HG03064 (cell line): ENCODE data around the gene UBR2.
"Not testable (repeated sequence)": the region's sequence is repeated elsewhere in the genome, so short reads cannot be mapped to it uniquely, and the experiment has no call there.

Experiments
- ATAC-seq: cut with Tn5 transposase; IDR thresholded peaks from one replicate; pipeline ENCODE4 v1.9.1; 2021; ENCODE audit warnings: low read depth; ENCODE audit not compliant: unreplicated experiment

UBR2 gene

GRCh38 chr6:42720739-42721138, 156.9 kb downstream of the UBR2 start:
- ATAC-seq: no peak

DNA sequence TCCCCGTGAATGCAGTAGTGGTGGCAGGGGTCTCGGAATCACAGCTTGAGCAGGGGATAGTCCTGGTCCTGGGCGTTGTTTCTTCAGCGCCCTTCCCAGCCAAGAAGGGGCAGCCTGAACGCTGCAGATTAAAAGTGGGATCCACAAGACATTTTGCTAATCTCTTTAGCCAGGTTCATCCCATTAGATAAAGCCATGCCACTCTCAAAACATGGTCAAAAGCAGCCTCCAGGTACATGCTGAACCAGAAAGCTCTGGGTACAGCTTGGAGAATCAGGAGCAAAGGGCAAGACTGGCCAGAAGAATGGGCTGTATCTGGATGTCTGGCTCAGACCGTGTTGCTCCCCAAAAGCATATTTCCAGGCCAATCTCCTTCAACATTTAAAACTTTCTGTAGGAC, 158.7 kb downstream of the UBR2 start, which contains the start of gene PRPH2:
Gene PRPH2 (minus strand): TSS at position 101 of the 400 bp plus-strand sequence. CDS start 263 bp downstream, outside the sequence.
- ATAC-seq: no peak

DNA sequence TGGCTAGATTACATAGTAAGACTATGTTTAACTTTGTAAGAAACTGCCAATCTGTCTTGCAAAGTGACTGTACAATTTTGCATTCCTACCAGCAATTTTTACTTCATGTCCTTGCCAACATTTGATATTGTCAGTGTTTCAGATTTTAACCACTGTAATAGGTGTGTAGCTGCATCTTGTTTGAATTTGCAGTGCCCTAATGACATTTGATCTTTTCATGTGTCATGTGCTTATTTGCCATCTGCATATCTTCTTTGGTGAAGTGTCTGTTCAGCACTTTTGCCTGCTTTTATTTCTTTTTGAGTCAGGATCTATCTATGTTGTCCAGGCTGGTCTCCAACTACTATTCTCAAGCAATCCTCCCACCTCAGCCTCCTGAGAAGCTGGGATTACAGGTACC, 161.0 kb downstream of the UBR2 start:
- no peak for ATAC-seq

- no peak for ATAC-seq
These were observed 162.2 kb downstream of the UBR2 start for GRCh38 chr6:42726026-42726425.

GRCh38 chr6:42726485-42727086, 162.8 kb downstream of the UBR2 start:
- ATAC-seq: peak; percentile 72

DNA sequence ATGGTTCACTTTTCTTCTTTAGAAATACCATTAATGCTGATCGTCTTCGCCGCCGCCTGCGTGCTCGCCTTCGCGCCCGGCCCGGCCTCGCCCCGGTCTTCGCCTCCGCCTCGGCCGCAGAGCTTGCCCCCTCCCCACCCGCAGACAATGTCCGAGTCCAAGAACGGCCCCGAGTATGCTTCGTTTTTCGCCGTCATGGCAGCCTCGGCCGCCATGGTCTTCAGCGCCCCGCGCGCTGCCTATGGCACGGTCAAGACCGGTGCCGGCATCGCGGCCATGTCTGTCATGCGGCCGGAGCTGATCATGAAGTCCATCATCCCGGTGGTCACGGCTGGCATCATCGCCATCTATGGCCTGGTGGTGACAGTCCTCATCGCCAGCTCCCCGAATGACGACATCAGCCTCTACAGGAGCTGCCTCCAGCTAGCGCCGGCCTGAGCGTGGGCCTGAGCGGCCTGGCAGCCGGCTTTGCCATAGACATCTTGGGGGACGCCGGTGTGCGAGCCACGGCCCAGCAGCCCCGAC, 163.3 kb downstream of the UBR2 start:
- ATAC-seq: no peak

DNA sequence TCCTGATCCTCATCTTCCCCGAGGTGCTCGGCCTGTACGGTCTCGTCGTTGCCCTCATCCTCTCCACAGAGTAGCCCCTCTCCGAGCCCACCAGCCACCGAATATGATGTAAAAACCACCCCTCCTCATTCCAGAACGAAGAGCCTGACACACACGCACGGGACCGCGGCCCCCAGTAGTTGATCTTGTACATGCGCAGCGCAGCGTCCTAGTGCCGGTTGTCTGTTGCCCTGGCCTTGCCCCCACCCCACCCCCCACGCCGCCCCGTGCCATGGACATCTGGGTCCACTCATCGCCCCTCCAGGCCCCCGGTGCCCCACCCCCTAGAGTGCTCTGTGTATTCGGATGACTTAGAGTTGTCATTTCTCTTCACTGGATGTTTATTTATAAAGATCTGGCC, 163.8 kb downstream of the UBR2 start:
- ATAC-seq: no peak

GRCh38 chr6:42729731-42730130, 165.9 kb downstream of the UBR2 start:
- no peak for ATAC-seq

DNA sequence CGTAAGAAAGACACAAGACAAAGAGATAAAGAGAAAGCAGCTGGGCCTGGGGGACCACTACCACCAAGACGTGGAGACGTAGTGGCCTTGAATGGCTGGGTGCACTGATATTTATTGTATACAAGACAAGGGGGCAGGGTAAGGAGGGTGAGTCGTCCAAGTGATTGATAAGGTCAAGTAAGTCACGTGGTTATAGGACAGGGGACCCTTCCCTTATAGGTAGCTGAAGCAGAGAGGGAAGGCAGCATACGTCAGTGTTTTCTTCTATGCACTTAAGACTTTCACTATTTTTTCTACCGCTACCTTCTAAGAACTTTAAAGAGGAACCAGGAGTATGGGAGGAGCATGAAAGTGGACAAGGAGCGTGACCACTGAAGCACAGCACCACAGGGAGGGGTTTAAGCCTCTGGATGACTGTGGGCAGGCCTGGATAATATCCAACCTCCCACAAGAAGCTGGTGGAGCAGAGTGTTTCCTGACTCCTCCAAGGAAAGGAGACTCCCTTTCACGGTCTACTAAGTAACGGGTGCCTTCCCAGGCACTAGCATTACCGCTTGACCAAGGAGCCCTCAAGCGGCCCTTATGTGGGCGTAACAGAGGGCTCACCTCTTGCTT, 170.1 kb downstream of the UBR2 start:
- not testable (repeated sequence) for ATAC-seq

GRCh38 chr6:42735976-42736375, 172.1 kb downstream of the UBR2 start:
- ATAC-seq: no peak

DNA sequence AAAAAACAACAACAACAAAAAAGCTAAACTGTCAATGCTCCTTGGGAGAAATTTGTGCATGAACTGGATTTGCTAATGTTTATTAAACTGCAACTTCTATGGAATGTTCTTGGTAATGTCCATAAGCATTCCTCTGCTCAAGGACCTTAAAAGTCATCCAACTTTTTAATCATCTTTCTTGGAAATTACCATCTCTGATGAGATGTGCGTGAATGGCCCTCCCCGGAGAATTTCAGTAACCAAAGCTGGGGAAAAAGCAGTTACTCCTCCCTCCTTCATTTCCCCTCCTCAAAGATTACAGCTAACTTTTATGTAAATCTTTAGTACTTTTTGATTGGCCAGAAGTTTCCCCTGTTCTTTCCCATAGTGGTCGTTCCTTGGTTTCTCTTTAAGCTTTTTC, 176.9 kb downstream of the UBR2 start:
- ATAC-seq: no peak

GRCh38 chr6:42742116-42742894, 178.5 kb downstream of the UBR2 start:
- no peak for ATAC-seq
